Astrocyte (in vitro differentiated cells and primary cell): ENCODE results near the gene SBF2. TPM values are rescaled to one million over a fixed set of nuclear protein-coding genes. Genes with fewer than 3 reads are reported as not detected.

Experiments
- DNase-seq: peaks from one replicate; pipeline ENCODE4 v3.0.0-alpha.2; 2010; ENCODE audit warnings: low read depth
- FAIRE-seq: peaks from 2 replicates; lab custom pipeline; 2011; peaks lifted over from hg19 to GRCh38; lab: Jason Lieb, UNC
- H2AFZ ChIP-seq: 2 replicates; pipeline ENCODE4 v1.6.0; 2012; ENCODE audit warnings: low read depth, low read length, inconsistent platforms
- H3K27ac ChIP-seq: 2 replicates; pipeline ENCODE4 v1.5.1; 2011; ENCODE audit warnings: low read depth, low read length, inconsistent platforms
- H3K27me3 ChIP-seq: 2 replicates; pipeline ENCODE4 v1.6.0; 2011; ENCODE audit warnings: low read length, inconsistent platforms; ENCODE audit not compliant: insufficient read depth
- H3K36me3 ChIP-seq: 2 replicates; pipeline ENCODE4 v1.5.1; 2011; ENCODE audit warnings: low read length, inconsistent platforms; ENCODE audit not compliant: insufficient read depth
- H3K4me1 ChIP-seq: 2 replicates; pipeline ENCODE4 v1.5.1; 2011; ENCODE audit warnings: low read length, inconsistent platforms; ENCODE audit not compliant: insufficient read depth
- H3K4me2 ChIP-seq: 2 replicates; pipeline ENCODE4 v1.6.0; 2012; ENCODE audit warnings: low read length, inconsistent platforms
- H3K4me3 ChIP-seq: 2 replicates; pipeline ENCODE4 v1.5.1; 2011; ENCODE audit warnings: low read depth, mild to moderate bottlenecking, low read length, inconsistent platforms; ENCODE audit not compliant: insufficient read depth
- H3K79me2 ChIP-seq: 2 replicates; pipeline ENCODE4 v1.6.0; 2012; ENCODE audit warnings: mild to moderate bottlenecking, low read length, inconsistent platforms; ENCODE audit not compliant: insufficient read depth
- H3K9ac ChIP-seq: 2 replicates; pipeline ENCODE4 v1.6.0; 2012; ENCODE audit warnings: mild to moderate bottlenecking, low read length, inconsistent platforms
- H3K9me3 ChIP-seq: 2 replicates; pipeline ENCODE4 v1.5.1; 2012; ENCODE audit warnings: low read depth, mild to moderate bottlenecking, low read length, inconsistent platforms; ENCODE audit not compliant: insufficient read depth
- H4K20me1 ChIP-seq: 2 replicates; pipeline ENCODE4 v1.6.0; 2012; ENCODE audit warnings: low read length, inconsistent platforms; ENCODE audit not compliant: insufficient read depth
- H3K27ac Mint-ChIP-seq: one replicate; pipeline ENCODE4 v1.8.0; 2021; ENCODE audit warnings: mild to moderate bottlenecking, mixed read lengths; ENCODE audit not compliant: unreplicated experiment
- H3K27me3 Mint-ChIP-seq: one replicate; pipeline ENCODE4 v1.8.0; 2021; ENCODE audit warnings: low read depth, mixed read lengths; ENCODE audit not compliant: unreplicated experiment
- H3K36me3 Mint-ChIP-seq: one replicate; pipeline ENCODE4 v1.8.0; 2021; ENCODE audit warnings: low read depth, mixed read lengths; ENCODE audit not compliant: unreplicated experiment
- H3K4me1 Mint-ChIP-seq: one replicate; pipeline ENCODE4 v1.8.0; 2021; ENCODE audit warnings: low read depth, mixed read lengths; ENCODE audit not compliant: unreplicated experiment
- H3K4me3 Mint-ChIP-seq: one replicate; pipeline ENCODE4 v1.8.0; 2021; ENCODE audit warnings: mild to moderate bottlenecking, moderate library complexity, mixed read lengths; ENCODE audit not compliant: unreplicated experiment
- H3K9me3 Mint-ChIP-seq: one replicate; pipeline ENCODE4 v1.8.0; 2021; ENCODE audit warnings: mild to moderate bottlenecking, mixed read lengths; ENCODE audit not compliant: unreplicated experiment
- EZH2 ChIP-seq: IDR thresholded peaks from 2 replicates; pipeline ENCODE4 v1.6.1; 2012; ENCODE audit warnings: mild to moderate bottlenecking, low read length, inconsistent platforms; ENCODE audit not compliant: insufficient read depth
- total RNA-seq: library from RNA; stranded (reverse); gene quantifications from 2 replicates; pipeline ENCODE4 v1.2.1, GENCODE V29; 2021
- TF ChIP-seq, protein P1 (sequence below): IDR thresholded peaks from 2 replicates; pipeline ENCODE4 v1.5.1; 2011; ENCODE audit warnings: low read depth, mild to moderate bottlenecking, inconsistent platforms, low read length, moderate library complexity; ENCODE audit not compliant: insufficient read depth

SBF2 gene
- total RNA-seq, 1 donor from 2014 or later, result 50.0 TPM

DNA sequence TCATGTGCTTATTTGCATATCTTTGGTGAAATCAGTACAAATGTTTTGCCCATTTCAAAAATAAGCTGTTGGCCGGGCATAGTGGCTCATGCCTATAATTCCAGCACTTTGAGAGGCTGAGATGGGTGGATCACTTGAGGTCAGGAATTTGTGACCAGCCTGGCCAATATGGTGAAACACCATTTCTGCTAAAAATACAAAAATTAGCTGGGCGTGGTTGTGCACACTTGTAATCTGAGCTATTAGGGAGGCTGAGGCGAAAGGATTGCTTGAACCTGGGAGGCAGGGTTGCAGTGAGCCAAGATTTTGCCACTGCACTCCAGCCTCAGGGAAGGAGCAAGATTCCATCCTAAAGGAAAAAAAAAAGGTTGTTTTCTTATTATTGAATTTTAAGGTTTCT, 494.1 kb downstream of the SBF2 start:
- TF ChIP-seq, protein P1, sequence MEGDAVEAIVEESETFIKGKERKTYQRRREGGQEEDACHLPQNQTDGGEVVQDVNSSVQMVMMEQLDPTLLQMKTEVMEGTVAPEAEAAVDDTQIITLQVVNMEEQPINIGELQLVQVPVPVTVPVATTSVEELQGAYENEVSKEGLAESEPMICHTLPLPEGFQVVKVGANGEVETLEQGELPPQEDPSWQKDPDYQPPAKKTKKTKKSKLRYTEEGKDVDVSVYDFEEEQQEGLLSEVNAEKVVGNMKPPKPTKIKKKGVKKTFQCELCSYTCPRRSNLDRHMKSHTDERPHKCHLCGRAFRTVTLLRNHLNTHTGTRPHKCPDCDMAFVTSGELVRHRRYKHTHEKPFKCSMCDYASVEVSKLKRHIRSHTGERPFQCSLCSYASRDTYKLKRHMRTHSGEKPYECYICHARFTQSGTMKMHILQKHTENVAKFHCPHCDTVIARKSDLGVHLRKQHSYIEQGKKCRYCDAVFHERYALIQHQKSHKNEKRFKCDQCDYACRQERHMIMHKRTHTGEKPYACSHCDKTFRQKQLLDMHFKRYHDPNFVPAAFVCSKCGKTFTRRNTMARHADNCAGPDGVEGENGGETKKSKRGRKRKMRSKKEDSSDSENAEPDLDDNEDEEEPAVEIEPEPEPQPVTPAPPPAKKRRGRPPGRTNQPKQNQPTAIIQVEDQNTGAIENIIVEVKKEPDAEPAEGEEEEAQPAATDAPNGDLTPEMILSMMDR, result no peak
- TF ChIP-seq EZH2, result no peak
- Mint-ChIP-seq H3K27ac (no peak overlapping the region), H3K9me3 (no peaks in the 10 kb centered on the region), H3K36me3 (no peaks in the 10 kb centered on the region), H3K4me1 (peaks cover 36% of the 10 kb centered on the region), H3K4me3 (no peak overlapping the region), H3K27me3 (no peaks in the 10 kb centered on the region)
- H2AFZ ChIP-seq, result no peak overlapping the region
- no peaks in the 10 kb centered on the region for H3K79me2 ChIP-seq
- no peaks in the 10 kb centered on the region for H3K36me3 ChIP-seq
- no peak overlapping the region for H3K9ac ChIP-seq
- FAIRE-seq (no peak), DNase-seq (no peak)
- H3K4me3 ChIP-seq, result no peak overlapping the region
- no peaks in the 10 kb centered on the region for H3K9me3 ChIP-seq
- no peak overlapping the region for H3K4me2 ChIP-seq
- H3K27ac ChIP-seq, result no peak overlapping the region
- peaks cover 16% of the 10 kb centered on the region for H3K4me1 ChIP-seq
- no peaks in the 10 kb centered on the region for H4K20me1 ChIP-seq
- H3K27me3 ChIP-seq, result no peaks in the 10 kb centered on the region

DNA sequence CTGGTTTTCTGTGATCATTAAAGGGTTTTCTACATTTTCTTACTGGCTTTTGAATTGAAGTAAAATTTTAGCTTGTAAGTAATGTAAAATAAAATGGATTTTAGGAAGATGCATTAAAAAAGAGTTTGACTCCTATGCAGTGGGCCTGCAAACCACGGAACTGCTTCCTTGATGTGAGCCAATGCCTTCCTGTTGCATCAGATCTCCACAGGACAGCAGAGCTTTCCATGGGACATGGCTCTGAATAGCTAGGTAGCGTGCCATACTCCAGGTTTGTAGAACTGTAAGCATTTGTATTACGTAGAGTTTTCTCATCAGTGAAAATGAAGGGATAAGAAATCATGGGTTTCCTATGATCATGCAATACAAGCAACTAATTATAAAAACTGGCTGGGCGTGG, 496.7 kb downstream of the SBF2 start:
- no peaks in the 10 kb centered on the region for H3K36me3 ChIP-seq
- Mint-ChIP-seq H3K9me3 (no peaks in the 10 kb centered on the region), H3K27me3 (no peaks in the 10 kb centered on the region), H3K4me1 (peaks cover 19% of the 10 kb centered on the region), H3K27ac (no peak overlapping the region), H3K4me3 (no peak overlapping the region), H3K36me3 (peaks cover 1% of the 10 kb centered on the region)
- no peak overlapping the region for H3K4me2 ChIP-seq
- no peak overlapping the region for H3K9ac ChIP-seq
- FAIRE-seq (no peak), DNase-seq (no peak)
- no peak overlapping the region for H2AFZ ChIP-seq
- no peaks in the 10 kb centered on the region for H4K20me1 ChIP-seq
- TF ChIP-seq, protein P1, result no peak
- no peak for TF ChIP-seq EZH2
- no peaks in the 10 kb centered on the region for H3K9me3 ChIP-seq
- no peak overlapping the region for H3K4me3 ChIP-seq
- H3K4me1 ChIP-seq, result peaks cover 7% of the 10 kb centered on the region
- H3K27ac ChIP-seq, result no peak overlapping the region
- H3K27me3 ChIP-seq, result no peaks in the 10 kb centered on the region
- H3K79me2 ChIP-seq, result no peaks in the 10 kb centered on the region

DNA sequence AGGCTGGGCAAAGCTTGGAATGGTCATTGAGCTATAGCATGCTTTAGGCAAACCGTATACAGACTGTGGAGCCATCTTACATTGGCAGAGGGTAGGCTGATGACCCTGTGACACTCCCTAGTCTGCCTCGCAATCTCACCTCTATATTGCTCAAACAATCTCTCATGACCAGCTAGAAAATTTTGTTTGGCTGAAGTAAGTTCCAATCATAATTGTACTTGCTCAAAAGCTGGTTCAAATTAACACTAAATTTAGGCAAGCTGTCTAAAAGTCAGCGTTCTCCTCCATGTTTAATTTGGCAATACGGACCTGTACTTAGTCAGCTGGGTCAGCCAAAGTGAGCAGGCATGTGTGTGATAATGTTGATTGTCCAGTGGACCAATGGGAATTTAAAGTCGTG, 497.2 kb downstream of the SBF2 start:
- Mint-ChIP-seq H3K4me1 (peaks cover 15% of the 10 kb centered on the region), H3K36me3 (peaks cover 1% of the 10 kb centered on the region), H3K4me3 (no peak overlapping the region), H3K27ac (no peak overlapping the region), H3K9me3 (no peaks in the 10 kb centered on the region), H3K27me3 (no peaks in the 10 kb centered on the region)
- Histone ChIP-seq H2AFZ (no peak overlapping the region), H3K9me3 (no peaks in the 10 kb centered on the region), H3K27me3 (no peaks in the 10 kb centered on the region), H3K9ac (no peak overlapping the region), H3K27ac (no peak overlapping the region), H3K79me2 (no peaks in the 10 kb centered on the region), H3K4me2 (no peak overlapping the region), H3K4me3 (no peak overlapping the region), H3K36me3 (no peaks in the 10 kb centered on the region), H3K4me1 (peaks cover 4% of the 10 kb centered on the region), H4K20me1 (no peaks in the 10 kb centered on the region)
- DNase-seq, result no peak
- TF ChIP-seq EZH2, result no peak
- TF ChIP-seq, protein P1, result no peak
- no peak for FAIRE-seq
